ENCODE measurements around the gene WDFY4.

WDFY4 gene

GRCh38 chr10:48763403-48763965, 78.8 kb downstream of the WDFY4 start:
- Histone ChIP-seq H3K36me3 (no peaks in the 10 kb centered on the region), H3K9me3 (ENCODE audit: severe bottlenecking) (no peaks in the 10 kb centered on the region), H3K4me3 (ENCODE audit: low read depth, low read length) (no peak overlapping the region), H3K27me3 (ENCODE audit: insufficient read depth, low read depth, severe bottlenecking) (peaks cover 12% of the 10 kb centered on the region), H3K27ac (no peak overlapping the region)
- TF ChIP-seq, protein P1, sequence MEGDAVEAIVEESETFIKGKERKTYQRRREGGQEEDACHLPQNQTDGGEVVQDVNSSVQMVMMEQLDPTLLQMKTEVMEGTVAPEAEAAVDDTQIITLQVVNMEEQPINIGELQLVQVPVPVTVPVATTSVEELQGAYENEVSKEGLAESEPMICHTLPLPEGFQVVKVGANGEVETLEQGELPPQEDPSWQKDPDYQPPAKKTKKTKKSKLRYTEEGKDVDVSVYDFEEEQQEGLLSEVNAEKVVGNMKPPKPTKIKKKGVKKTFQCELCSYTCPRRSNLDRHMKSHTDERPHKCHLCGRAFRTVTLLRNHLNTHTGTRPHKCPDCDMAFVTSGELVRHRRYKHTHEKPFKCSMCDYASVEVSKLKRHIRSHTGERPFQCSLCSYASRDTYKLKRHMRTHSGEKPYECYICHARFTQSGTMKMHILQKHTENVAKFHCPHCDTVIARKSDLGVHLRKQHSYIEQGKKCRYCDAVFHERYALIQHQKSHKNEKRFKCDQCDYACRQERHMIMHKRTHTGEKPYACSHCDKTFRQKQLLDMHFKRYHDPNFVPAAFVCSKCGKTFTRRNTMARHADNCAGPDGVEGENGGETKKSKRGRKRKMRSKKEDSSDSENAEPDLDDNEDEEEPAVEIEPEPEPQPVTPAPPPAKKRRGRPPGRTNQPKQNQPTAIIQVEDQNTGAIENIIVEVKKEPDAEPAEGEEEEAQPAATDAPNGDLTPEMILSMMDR (IDR thresholded peaks at IDR 0.05; ENCODE audit: low read depth, low read length): no peak
- DNase-seq: no peak

DNA sequence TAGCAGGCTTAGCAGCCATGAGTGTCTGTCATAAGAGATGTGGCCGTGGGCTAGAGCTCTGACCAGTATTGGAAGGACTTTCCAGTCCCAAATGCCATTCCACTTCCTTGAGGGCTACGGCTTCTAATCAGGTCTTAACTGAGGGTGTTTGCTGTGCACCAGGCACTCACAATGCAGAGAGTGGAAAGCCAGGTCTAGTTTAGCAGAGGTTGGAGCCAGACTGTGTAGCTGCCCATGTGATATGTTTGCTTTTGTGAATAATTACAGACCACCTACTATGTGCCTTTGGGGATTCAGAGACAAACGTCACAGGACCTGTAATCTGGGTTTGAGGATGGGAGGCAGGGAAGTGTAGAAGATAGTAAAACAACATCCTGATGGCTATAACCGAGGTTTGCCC, 79.8 kb downstream of the WDFY4 start:
- no peak overlapping the region for H3K27ac ChIP-seq
- no peaks in the 10 kb centered on the region for H3K9me3 ChIP-seq (ENCODE audit: severe bottlenecking)
- H3K36me3 ChIP-seq: no peaks in the 10 kb centered on the region
- TF ChIP-seq, protein P1 (IDR thresholded peaks at IDR 0.05; ENCODE audit: low read depth, low read length): no peak
- H3K4me3 ChIP-seq (ENCODE audit: low read depth, low read length): no peak overlapping the region
- no peak for DNase-seq
- H3K27me3 ChIP-seq (ENCODE audit: insufficient read depth, low read depth, severe bottlenecking): peaks cover 12% of the 10 kb centered on the region

GRCh38 chr10:48765039-48765438, 80.4 kb downstream of the WDFY4 start:
- H3K9me3 ChIP-seq (ENCODE audit: severe bottlenecking): no peaks in the 10 kb centered on the region
- H3K27me3 ChIP-seq (ENCODE audit: insufficient read depth, low read depth, severe bottlenecking): peaks cover 15% of the 10 kb centered on the region
- TF ChIP-seq, protein P1 (IDR thresholded peaks at IDR 0.05; ENCODE audit: low read depth, low read length): no peak
- H3K27ac ChIP-seq: no peak overlapping the region
- H3K36me3 ChIP-seq: no peaks in the 10 kb centered on the region
- no peak overlapping the region for H3K4me3 ChIP-seq (ENCODE audit: low read depth, low read length)
- no peak for DNase-seq

GRCh38 chr10:48765527-48765926, 80.9 kb downstream of the WDFY4 start:
- Histone ChIP-seq H3K27me3 (ENCODE audit: insufficient read depth, low read depth, severe bottlenecking) (peaks cover 15% of the 10 kb centered on the region), H3K27ac (no peak overlapping the region), H3K4me3 (ENCODE audit: low read depth, low read length) (no peak overlapping the region), H3K36me3 (no peaks in the 10 kb centered on the region), H3K9me3 (ENCODE audit: severe bottlenecking) (no peaks in the 10 kb centered on the region)
- TF ChIP-seq, protein P1 (IDR thresholded peaks at IDR 0.05; ENCODE audit: low read depth, low read length): no peak
- DNase-seq: no peak

DNA sequence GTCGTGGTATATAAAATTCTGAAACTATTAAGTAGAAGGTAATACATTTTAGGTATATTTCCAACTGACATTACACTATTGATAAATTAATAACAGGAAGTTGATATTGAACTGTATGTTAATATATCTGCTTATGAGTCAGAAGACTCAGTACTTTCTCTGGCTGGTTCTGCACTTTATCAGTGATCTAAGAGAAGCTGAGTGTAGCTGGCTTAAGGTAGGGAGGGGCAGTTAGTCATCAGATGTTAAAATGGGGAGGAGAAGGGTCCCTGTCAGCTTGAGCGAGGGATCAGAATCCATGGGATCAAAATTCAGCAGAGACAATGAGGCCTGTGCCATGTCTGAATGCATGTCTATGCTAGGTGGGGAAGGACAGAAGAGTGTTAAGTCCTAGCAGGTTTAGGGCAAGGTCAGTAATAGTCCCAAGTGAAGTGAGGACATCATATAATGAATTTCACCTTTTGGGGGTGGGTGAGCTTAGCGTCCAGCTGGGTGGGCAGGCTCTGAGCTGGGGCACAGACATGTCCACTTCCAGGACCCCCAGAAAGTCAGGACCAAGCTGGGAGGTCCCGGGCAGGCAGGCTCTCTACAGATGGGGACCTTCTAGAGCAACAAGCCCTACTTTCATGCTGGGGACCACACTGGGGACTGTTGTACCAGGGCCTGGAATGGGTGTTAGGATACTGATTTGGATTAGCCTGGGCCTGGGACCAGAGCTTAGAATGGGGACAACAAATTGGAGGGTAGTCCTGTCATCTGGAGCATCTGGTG, 82.9 kb downstream of the WDFY4 start:
- no peak for DNase-seq
- no peak overlapping the region for H3K4me3 ChIP-seq (ENCODE audit: low read depth, low read length)
- peaks cover 17% of the 10 kb centered on the region for H3K27me3 ChIP-seq (ENCODE audit: insufficient read depth, low read depth, severe bottlenecking)
- no peak overlapping the region for H3K27ac ChIP-seq
- no peaks in the 10 kb centered on the region for H3K9me3 ChIP-seq (ENCODE audit: severe bottlenecking)
- TF ChIP-seq, protein P1 (IDR thresholded peaks at IDR 0.05; ENCODE audit: low read depth, low read length): no peak
- no peaks in the 10 kb centered on the region for H3K36me3 ChIP-seq
